Subcutaneous adipose tissue (tissue), 4 donors: Measurements from ENCODE around the gene MMP24OS. TPM values are rescaled to one million over a fixed set of nuclear protein-coding genes. Genes with fewer than 3 reads are reported as not detected.

ENCODE experiments used
- CTCF ChIP-seq: fragments of 450-650 bp; IDR thresholded peaks from one replicate; pipeline ENCODE4 v1.5.1; 2016; ENCODE audit warnings: low read depth, mild to moderate bottlenecking, control low read depth, antibody characterized with exemption, moderate library complexity
- total RNA-seq, 4 donors: library from RNA; depleted of rRNA; stranded (reverse); fragments of >200 nt; gene quantifications; one replicate each; pipeline ENCODE4 v1.1.0, GENCODE V29; 2016

The MMP24OS gene
- total RNA-seq, 4 donors from 2014 or later = 27.5 to 56.5 (median 31.6) TPM

- TF ChIP-seq CTCF = no peak
These were observed 34.6 kb downstream of the MMP24OS start for GRCh38 chr20:35243317-35243716.

- no peak for TF ChIP-seq CTCF
These were observed 37.1 kb downstream of the MMP24OS start for GRCh38 chr20:35240811-35241293.

DNA sequence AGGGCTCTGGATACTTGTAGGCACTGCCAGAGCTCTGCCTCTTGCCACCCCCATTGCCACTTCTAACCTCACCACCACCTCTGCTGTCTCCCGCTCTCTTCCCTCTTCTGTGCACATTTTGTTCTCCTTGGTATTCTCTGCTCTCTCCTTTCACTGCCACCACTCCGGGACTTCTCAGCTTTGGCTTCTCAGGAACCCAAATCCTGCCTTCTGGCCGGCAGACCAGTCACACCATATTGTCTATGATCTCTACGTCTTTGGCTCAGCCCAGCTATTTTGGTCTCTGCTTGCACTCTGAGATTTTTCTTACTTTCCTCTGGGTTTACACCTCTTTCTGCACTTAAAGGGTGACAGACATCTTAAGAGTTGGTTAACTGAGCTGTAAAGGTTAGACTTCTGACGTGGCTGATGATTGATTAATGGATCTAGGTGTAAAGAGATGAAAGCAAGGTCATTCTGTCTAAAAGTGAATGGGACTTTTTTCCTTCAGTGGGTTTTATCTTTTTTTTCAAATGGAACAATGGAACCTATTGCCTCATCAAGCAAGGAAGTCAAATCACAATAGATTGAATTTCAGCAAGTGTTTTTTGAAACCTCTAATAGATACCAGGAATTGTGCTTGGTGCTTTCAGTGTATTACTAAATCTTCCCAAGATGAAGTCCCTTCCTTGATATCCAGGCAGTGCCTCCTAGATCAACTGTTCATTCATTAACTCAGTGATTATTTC lies 37.7 kb downstream of the MMP24OS start:
- no peak for TF ChIP-seq CTCF

DNA sequence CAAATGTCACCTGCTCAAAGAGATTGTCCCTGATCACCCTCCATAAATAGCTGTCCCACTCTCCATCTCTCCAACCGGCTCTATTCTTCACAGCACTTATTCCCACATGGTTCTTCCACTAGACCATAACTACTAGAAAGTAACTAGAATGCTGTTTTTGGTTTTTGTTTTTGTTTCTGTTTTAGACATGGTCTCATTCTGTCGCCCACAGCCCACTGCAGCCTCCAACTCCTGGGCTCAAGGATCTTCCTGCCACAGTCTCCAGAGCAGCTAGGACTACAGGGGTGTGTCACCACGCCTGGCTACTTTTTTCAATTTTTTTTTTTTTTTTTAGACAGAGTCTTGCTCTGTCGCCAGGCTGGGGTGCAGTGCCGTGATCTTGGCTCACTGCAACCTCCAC lies 39.2 kb downstream of the MMP24OS start:
- TF ChIP-seq CTCF = no peak

DNA sequence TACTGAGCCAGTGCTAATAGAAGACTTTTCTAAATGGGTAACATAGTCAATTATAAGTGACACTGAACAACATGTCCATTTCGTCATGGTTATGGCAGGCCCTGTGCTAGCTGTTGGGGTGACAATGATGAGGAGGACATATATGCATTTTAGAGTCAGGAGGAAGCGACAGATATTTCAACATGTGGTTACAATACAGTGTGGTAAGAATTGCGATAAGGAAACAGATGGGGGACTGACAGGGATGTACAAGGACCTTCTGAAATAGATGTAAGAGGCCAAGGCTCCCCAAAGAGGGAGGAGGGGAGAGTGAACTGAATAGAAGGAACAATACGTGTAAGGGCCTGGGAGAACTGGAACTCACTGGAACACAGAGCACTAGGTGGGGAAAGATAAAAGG lies 39.8 kb downstream of the MMP24OS start:
- TF ChIP-seq CTCF = no peak

DNA sequence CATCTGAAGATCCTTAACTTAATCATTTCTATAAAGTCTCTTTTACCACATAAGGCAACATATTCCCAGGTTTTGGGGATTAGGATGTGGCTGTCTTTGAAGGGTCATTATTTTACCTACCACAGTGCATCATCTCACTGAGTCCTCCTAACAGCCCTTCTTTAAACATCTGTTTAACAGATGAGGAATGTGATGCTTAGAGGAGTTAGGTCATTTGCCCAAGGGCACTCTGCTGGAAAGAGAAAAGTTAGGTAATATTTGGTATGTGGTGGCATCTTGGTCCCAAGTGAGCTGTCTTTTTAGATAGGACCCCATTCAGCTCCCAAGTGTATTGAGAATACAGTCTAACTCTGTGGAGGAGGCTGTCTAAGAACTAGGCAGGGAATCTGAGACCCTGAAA lies 40.4 kb downstream of the MMP24OS start:
- no peak for TF ChIP-seq CTCF

DNA sequence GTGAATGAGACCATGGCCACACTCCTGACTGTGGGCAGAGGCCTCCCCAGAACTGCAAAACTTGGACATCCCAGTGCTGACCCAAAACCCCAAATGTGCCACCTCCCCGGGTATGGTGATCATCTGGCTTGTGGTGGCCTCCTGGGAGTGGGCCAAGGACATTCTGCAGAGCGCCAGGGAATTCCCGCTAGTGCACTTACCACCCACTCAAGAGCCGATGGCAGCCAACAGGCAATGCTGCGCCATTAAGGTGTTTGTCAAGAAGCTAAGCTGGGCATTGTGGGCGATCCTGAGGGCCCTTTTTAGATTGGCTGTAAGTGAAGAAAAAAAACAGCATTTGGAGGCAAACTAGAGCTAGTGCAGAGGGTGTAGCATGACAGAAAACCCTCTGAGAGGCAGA lies 42.0 kb downstream of the MMP24OS start:
- TF ChIP-seq CTCF = no peak
